K562 (cell line): Measurements from ENCODE around the gene POLR1B.

Experiments used
- ARID3A ChIP-seq: IDR thresholded peaks from 2 replicates; pipeline ENCODE4 v1.6.1; 2012; ENCODE audit warnings: low read depth, low read length, improper control_type of control experiment, borderline replicate concordance
- ATF7 ChIP-seq: fragments of 450-650 bp; IDR thresholded peaks from 2 replicates; pipeline ENCODE4 v1.7.1; 2014; ENCODE audit warnings: mild to moderate bottlenecking, moderate library complexity
- CHCHD3 ChIP-seq: fragments of 250-450 bp; sonication (Bioruptor Pico); IDR thresholded peaks from 2 replicates; pipeline ENCODE4 v2.1.2; 2022; ENCODE audit warnings: mild to moderate bottlenecking
- E2F3 ChIP-seq: fragments of 250-450 bp; sonication (Bioruptor Pico); IDR thresholded peaks from 2 replicates; pipeline ENCODE4 v1.4.0; 2020; ENCODE audit warnings: mild to moderate bottlenecking
- EP300 ChIP-seq: IDR thresholded peaks from 2 replicates; pipeline ENCODE4 v1.6.1; 2012; ENCODE audit warnings: low read length, improper control_type of control experiment
- EZH2 ChIP-seq: IDR thresholded peaks from 2 replicates; pipeline ENCODE4 v1.6.1; 2012; ENCODE audit warnings: low read depth, mild to moderate bottlenecking, inconsistent platforms, low read length, borderline replicate concordance
- MYC ChIP-seq, 2 experiments: fragments of 250-450 bp in 1 of 2; sonication (Bioruptor Pico) in 1 of 2; IDR thresholded peaks; 2 replicates each; pipeline versions ENCODE4 v1.5.1 to v1.6.1; 2012 to 2021; ENCODE audit warnings: low read depth in 2 of 2, borderline replicate concordance in 1 of 2, improper control_type of control experiment in 1 of 2, low read length in 1 of 2, mild to moderate bottlenecking in 1 of 2, moderate library complexity in 1 of 2
- ZBTB26 ChIP-seq: fragments of 450-650 bp; formaldehyde crosslinking; IDR thresholded peaks from 2 replicates; pipeline ENCODE4 v1.4.0; 2022; ENCODE audit warnings: missing genetic modification characterization
- ZC3H11A ChIP-seq: IDR thresholded peaks from 2 replicates; pipeline ENCODE4 v1.6.1; 2012; ENCODE audit warnings: low read depth, low read length, improper control_type of control experiment
- TF ChIP-seq, protein P1 (sequence below), 3 experiments: IDR thresholded peaks in 2 of 3; conservative IDR thresholded peaks in 1 of 3; 2 replicates each; pipeline ENCODE4 v1.5.1; 2011 to 2012; ENCODE audit warnings: low read length in 3 of 3, mild to moderate bottlenecking in 3 of 3, control low read depth in 2 of 3, improper control_type of control experiment in 1 of 3, inconsistent platforms in 1 of 3, low read depth in 1 of 3, mixed read lengths in 1 of 3, moderate library complexity in 1 of 3; ENCODE audit not compliant: insufficient read depth in 2 of 3
- TF ChIP-seq, protein P2 (sequence below), 2 experiments: fragments of 250-450 bp in 1 of 2; fragments of 450-650 bp in 1 of 2; sonication (Bioruptor Pico) in 1 of 2; IDR thresholded peaks; 2 replicates each; pipeline versions ENCODE4 v1.6.1 to v1.8.0; 2016 to 2021; ENCODE audit warnings: mild to moderate bottlenecking in 2 of 2, moderate library complexity in 2 of 2, missing compliant biosample characterization in 1 of 2, missing genetic modification characterization in 1 of 2

GRCh38 chr2:112625474-112626114 lies 83.3 kb downstream of the POLR1B start:
- TF ChIP-seq E2F3 (CRISPR knock-in tag): no peak
- no peak for TF ChIP-seq ARID3A
- no peak for TF ChIP-seq MYC (IDR thresholded peaks at IDR 0.05; ENCODE audit: low read depth, low read length)
- TF ChIP-seq MYC (CRISPR knock-in tag; IDR thresholded peaks at IDR 0.05; ENCODE audit: borderline replicate concordance, low read depth): no peak
- TF ChIP-seq ZBTB26 (CRISPR knock-in tag): no peak
- no peak for TF ChIP-seq ATF7
- TF ChIP-seq, protein P1, sequence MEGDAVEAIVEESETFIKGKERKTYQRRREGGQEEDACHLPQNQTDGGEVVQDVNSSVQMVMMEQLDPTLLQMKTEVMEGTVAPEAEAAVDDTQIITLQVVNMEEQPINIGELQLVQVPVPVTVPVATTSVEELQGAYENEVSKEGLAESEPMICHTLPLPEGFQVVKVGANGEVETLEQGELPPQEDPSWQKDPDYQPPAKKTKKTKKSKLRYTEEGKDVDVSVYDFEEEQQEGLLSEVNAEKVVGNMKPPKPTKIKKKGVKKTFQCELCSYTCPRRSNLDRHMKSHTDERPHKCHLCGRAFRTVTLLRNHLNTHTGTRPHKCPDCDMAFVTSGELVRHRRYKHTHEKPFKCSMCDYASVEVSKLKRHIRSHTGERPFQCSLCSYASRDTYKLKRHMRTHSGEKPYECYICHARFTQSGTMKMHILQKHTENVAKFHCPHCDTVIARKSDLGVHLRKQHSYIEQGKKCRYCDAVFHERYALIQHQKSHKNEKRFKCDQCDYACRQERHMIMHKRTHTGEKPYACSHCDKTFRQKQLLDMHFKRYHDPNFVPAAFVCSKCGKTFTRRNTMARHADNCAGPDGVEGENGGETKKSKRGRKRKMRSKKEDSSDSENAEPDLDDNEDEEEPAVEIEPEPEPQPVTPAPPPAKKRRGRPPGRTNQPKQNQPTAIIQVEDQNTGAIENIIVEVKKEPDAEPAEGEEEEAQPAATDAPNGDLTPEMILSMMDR (IDR thresholded peaks at IDR 0.05 in 2 of 3, conservative IDR thresholded peaks at IDR 0.05 in 1 of 3; ENCODE audit: insufficient read depth in 2 of 3, low read depth in 1 of 3, low read length in 3 of 3): no peak
- no peak for TF ChIP-seq ZC3H11A
- TF ChIP-seq, protein P2, sequence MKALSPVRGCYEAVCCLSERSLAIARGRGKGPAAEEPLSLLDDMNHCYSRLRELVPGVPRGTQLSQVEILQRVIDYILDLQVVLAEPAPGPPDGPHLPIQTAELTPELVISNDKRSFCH (CRISPR knock-in tag; IDR thresholded peaks at IDR 0.05): no peak
- TF ChIP-seq, protein P2 (tag; IDR thresholded peaks at IDR 0.05): no peak
- TF ChIP-seq EP300: no peak
- no peak for TF ChIP-seq CHCHD3 (CRISPR knock-in tag)
- TF ChIP-seq EZH2: no peak
